GM12878 (cell line): ENCODE measurements around the gene VLDLR.

ENCODE experiments used
- CTCF ChIP-seq, 3 experiments: IDR thresholded peaks in 2 of 3; conservative IDR thresholded peaks in 1 of 3; 2 replicates each; pipeline ENCODE4 v1.5.1; 2011; ENCODE audit warnings: low read depth in 3 of 3, low read length in 3 of 3, mild to moderate bottlenecking in 3 of 3, control low read depth in 2 of 3, moderate library complexity in 2 of 3, inconsistent platforms in 1 of 3, mixed read lengths in 1 of 3; ENCODE audit not compliant: control insufficient read depth in 2 of 3, insufficient read depth in 1 of 3; ENCODE audit errors: extremely low read depth in 1 of 3
- E4F1 ChIP-seq: fragments of 450-650 bp; IDR thresholded peaks from 2 replicates; pipeline ENCODE4 v1.6.1; 2018; ENCODE audit warnings: borderline replicate concordance, mild to moderate bottlenecking; ENCODE audit not compliant: partially characterized antibody
- FOXM1 ChIP-seq: IDR thresholded peaks from 2 replicates; pipeline ENCODE4 v1.6.1; 2012; ENCODE audit warnings: low read depth, mild to moderate bottlenecking, inconsistent platforms, low read length, moderate library complexity
- SIX5 ChIP-seq: IDR thresholded peaks from 2 replicates; pipeline ENCODE4 v1.6.1; 2011; ENCODE audit warnings: mild to moderate bottlenecking, low read depth, low read length, moderate library complexity; ENCODE audit not compliant: severe bottlenecking
- ZZZ3 ChIP-seq: IDR thresholded peaks from 2 replicates; pipeline ENCODE4 v1.6.1; 2011; ENCODE audit warnings: low read depth; ENCODE audit not compliant: control insufficient read depth, insufficient read length

DNA sequence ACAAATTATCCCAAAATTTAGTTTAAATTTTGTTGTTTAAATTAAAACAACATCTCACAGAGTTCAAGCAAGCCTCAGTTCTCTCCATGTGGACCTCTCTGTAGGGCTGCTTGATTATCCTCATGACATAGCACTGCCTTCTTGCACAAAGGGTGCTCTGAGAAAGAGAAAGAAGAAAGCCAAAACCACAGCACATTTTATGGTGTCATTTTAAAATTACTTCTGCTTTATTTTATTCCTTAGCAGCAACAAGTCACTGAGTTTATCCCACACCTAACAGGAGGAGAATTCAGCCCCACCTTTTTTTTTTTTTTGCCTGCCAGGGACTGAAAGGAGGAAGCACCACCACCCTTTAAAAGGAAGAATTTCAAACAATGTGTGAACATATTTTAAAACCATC, 82.9 kb downstream of the VLDLR start:
- TF ChIP-seq SIX5 (no peak), ZZZ3 (no peak), E4F1 (no peak), FOXM1 (no peak), CTCF (IDR thresholded peaks at IDR 0.05 in 2 of 3, conservative IDR thresholded peaks at IDR 0.05 in 1 of 3; ENCODE audit: control insufficient read depth in 2 of 3, extremely low read depth in 1 of 3, insufficient read depth in 1 of 3, low read depth in 3 of 3, low read length in 3 of 3) (no peak)
